Tongue (tissue), 2 donors: ENCODE data around the gene OR12D2. TPM values are rescaled to one million over a fixed set of nuclear protein-coding genes. Genes with fewer than 3 reads are reported as not detected.
A peak's percentile ranks its signal among the peaks of the same experiment; 100 is the strongest.
"Not testable (repeated sequence)": the region's sequence is repeated elsewhere in the genome, so short reads cannot be mapped to it uniquely, and the experiment has no call there.

Experiments
- DNase-seq: peaks from one replicate; pipeline ENCODE4 v3.0.0-alpha.2; 2015
- total RNA-seq: library from RNA; depleted of rRNA; stranded (reverse); fragments of >200 nt; gene quantifications from one replicate; pipeline ENCODE4 v1.2.3, GENCODE V29; 2014

OR12D2 gene, protein sequence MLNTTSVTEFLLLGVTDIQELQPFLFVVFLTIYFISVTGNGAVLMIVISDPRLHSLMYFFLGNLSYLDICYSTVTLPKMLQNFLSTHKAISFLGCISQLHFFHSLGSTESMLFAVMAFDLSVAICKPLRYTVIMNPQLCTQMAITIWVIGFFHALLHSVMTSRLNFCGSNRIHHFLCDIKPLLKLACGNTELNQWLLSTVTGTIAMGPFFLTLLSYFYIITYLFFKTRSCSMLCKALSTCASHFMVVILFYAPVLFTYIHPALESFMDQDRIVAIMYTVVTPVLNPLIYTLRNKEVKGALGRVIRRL
- not detected for total RNA-seq

DNA sequence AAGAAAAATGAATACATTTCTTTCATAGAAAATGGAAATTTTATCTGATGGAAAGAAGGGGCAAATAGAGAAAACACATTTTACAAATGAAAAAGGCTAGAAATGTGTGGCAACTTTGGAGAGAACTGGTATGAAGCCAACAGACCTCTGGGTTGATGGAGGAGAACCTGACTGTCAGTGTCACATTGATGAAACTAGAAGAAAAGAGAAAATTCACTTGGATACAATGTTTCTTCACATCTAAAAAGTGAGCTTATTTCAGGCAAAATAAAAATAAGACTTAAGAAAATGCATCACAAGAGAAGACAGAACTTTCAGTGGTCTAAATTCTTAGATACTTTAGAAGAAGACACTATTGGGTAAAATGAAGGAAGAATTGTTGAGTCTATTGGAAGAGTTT, at the start of gene OR12D2:
TSS of gene OR12D2 (plus strand) at position 301 of the 400 bp plus-strand sequence. CDS start 1,069 bp downstream, outside the sequence.
- DNase-seq: no peak

DNA sequence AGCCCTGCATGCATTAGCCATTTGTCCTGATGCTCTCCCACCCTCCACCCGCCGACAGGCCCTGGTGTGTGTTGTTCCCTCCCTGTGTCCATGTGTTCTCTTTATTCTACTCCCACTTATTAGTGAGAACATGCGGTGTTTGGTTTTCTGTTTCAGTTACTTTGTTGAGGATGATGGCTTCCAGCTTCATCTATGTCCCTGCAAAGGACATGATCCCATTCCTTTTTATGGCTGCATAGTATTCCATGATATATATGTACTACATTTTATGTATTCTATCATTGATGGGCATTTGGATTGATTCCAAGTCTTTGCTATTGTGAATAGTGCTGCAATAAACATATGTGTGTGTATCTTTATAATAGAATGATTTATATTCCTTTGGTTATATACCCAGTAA, 46.1 kb upstream of the OR12D2 start:
- not testable (repeated sequence) for DNase-seq

- no peak for DNase-seq
These were observed 40.5 kb upstream of the OR12D2 start for GRCh38 chr6:29354980-29355379.

DNA sequence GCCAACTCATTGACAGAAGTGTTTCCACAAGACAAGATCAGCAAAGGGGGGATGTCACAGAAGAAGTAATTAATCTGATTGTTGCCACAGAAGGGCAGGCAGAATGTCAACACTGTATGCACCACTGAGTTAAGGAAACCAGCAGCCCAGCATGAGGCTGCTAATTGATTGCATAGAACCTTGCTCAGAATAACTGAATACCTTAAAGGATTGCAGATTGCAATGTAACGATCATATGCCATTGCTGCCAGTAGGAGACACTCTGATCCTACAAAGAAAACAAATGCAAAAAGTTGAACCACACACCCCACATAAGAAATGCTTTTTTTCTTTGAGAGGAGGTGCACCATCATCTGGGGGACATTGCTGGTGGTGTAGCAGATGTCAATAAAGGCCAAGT, 39.8 kb upstream of the OR12D2 start:
- no peak for DNase-seq

DNA sequence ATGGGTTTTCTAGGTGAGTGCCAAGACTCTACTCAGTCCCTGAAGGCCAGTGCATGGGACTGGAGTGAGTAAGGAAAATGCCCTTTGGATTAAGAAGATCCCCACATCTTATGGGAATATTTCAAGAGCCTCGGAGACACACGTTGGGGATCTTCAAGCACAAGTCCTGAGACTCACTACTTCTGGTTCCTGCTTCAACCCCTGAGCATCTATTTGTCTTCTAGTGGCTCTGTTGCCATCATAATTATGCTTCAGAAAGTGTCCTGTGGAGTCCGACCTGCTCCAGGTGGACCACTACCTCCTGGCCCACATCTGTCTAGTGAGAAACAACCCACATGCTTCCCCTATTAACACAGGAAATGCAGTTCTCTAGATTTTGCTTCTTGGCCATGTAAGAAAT, 26.7 kb upstream of the OR12D2 start, which contains the start of gene OR5V1:
TSS of gene OR5V1 (minus strand) at position 101 of the 400 bp plus-strand sequence. CDS start 12,670 bp downstream, outside the sequence.
- DNase-seq: no peak

GRCh38 chr6:29375191-29375590, 20.2 kb upstream of the OR12D2 start, which contains the start of gene OR12D3:
TSS of gene OR12D3 (minus strand) at chr6:29375291. CDS start at chr6:29375287, 4 bp downstream.
- no peak for DNase-seq

DNA sequence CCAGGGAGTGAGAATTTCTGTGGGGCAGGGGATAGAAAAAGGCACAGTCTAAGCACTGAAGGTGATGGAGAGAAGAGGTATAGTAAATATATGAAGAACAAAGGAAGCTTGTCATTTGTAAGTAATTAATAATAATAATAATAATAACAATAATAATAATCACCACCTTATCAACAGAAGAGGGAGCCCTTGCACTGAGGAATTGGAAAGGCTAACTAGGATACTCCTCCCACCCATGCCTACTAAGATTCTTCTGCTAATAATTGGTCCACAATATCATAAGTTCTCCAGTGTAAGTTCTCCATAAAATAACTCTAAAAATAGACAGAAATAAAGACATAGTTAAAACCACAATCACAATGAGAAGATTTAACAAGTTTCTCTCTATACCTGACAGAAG, 19.4 kb upstream of the OR12D2 start:
- no peak for DNase-seq

DNA sequence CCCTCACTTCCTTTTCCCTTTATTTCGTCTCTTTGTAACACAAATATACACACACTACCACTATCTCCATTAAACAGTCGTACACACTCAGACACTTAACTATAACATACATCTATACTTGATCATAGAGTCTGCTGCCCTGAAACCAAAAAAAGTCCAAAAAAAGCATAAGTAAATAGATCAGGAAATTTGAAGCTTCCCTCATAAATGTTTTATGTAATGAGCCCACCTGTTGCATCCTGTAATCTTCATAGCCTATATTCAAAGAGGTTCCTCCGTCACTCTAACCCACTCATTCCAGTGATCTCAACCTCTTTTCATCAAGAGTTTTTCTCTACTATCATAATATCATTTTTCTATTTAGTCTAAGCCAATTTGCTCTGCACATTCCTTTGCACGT, 6.9 kb upstream of the OR12D2 start:
- no peak for DNase-seq

- DNase-seq: no peak
These were observed 4.1 kb downstream of the OR12D2 start for GRCh38 chr6:29399525-29399924.

- no peak for DNase-seq
These were observed 8.4 kb downstream of the OR12D2 start for GRCh38 chr6:29403801-29404200.

DNA sequence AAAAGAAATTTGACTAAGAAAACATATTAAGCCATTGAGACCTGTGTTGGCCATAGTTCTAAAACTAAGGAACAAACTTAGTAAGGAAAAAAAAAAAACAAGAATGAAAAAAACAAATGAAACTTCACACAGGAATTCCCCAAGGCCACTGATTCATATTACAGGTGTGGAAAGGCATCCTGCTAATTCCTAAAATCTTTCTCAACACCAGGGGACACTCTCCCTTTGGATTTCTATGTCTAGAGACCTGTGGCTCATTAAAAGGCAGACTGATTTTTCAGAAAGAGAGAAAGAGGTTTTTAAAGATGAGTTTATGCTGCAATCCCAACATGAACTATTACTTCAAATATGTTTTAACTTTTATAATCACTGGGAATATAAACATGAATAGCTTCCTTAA, 19.2 kb downstream of the OR12D2 start, which contains the start of gene OR12D1:
TSS of gene OR12D1 (plus strand) at position 341 of the 400 bp plus-strand sequence.
- peak; percentile 1 for DNase-seq

- no peak for DNase-seq
These were observed 24.1 kb downstream of the OR12D2 start for GRCh38 chr6:29419516-29419915.

DNA sequence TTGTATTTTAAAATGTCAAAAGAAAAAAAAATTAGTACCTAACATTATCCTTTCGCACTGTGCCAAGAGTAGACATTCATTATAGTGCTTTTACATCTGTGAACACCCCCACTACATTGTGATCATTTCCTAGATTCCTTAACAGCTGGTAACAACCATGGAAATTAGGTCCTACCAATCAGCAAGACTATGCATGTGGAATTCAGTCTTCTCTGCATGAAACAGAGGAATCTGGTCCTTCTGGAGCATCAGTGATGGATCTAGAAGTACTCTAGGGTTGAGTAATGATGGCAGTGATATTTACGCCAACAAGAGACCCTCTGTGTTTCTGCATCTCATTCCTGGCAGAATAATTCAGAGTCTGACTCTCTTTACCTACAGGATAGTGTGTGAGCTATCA, 28.7 kb downstream of the OR12D2 start:
- DNase-seq: no peak

GRCh38 chr6:29424575-29424974, 29.1 kb downstream of the OR12D2 start:
- DNase-seq: no peak

DNA sequence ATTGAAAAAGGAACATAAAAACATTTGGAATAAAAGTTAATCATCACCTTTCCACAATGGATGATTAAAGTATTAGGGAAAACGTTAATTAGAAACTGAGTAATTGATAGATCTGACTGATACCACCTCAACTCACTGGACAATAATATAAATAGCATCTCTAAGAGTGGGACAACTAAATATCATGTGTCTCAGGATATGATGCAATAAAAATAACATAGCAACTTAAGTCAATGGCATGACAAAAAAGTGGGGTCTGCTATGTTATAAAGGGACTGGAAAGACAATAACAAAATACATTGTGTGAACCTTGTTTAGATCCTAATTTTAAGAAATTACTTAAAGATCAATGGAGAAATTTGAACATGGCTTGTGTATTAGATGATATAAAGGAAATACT, 29.6 kb downstream of the OR12D2 start:
- DNase-seq: no peak

DNA sequence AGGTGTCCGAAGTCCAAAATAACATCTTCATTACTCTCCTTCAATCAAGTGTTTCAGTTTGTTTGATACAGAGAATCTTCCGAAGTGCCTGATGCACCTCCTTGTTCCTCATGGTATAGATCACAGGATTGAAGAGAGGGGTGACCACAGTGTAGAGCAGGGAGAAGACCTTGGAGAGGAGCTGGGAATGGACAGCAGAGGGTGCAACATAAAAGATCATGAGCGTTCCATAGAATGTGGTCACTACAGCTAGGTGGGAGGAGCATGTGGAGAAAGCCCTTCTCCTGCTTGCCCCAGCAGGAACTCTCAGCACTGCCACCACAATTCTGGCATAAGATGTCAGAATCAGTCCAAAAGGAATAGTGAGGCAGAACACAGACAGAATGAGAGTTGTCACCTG, 31.2 kb downstream of the OR12D2 start:
- DNase-seq: no peak

DNA sequence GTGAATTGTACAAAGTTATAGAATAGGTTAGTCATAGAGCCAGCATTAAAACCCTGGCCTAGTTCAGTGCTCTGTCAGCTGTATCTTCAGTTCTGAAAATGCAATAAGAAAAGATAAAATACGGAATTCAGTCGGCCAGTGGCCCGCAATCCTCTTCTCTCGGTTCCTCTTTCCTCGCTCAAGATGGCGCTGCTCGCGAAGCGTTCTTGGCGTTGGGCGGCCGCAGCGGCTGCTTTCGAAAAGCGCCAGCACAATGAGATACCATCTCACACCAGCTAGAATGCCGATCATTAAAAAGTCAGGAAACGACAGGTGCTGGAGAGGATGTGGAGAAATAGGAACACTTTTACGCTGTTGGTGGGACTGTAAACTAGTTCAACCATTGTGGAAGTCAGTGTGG, 41.3 kb downstream of the OR12D2 start:
- DNase-seq: not testable (repeated sequence)

DNA sequence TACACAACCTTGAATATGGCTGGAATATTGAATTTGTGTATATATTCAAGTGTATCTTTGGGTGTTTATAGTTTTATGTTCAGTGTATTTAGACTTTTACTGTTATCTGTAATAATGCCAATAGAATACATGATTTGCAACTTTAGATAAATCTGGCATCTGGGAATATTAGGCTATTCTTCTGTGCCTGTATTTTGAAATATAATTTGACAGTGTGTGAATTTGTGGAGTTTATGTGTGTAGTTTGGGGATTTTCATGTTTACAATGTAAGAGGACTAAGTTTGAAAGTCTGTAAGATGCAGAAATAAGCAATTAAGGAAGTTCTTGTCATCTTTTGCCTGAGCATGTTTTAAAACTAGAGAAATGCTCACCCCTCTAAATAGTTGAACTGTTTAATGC, 43.6 kb downstream of the OR12D2 start, which contains the start of gene OR10C1:
TSS of gene OR10C1 (plus strand) at position 301 of the 400 bp plus-strand sequence. CDS start 710 bp downstream, outside the sequence.
- DNase-seq: no peak

DNA sequence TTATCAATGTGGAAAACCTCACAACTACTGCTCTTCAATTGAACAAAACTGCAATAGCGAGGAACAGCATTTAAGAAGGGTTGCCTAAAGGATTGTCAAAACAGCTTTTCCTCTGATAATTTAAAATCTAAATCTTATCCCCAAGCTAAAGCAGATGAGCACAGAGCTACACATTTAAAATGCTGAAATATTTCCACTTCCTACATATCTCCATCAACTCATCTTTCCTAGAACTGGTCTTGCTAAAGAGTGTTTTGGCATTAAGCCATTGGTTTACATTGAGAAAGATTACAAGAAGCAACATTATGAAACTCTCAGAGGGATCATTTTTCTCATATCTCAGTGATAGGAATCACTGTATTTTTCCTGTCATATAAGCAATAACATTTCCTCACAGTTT, 47.3 kb downstream of the OR12D2 start:
- DNase-seq: no peak

DNA sequence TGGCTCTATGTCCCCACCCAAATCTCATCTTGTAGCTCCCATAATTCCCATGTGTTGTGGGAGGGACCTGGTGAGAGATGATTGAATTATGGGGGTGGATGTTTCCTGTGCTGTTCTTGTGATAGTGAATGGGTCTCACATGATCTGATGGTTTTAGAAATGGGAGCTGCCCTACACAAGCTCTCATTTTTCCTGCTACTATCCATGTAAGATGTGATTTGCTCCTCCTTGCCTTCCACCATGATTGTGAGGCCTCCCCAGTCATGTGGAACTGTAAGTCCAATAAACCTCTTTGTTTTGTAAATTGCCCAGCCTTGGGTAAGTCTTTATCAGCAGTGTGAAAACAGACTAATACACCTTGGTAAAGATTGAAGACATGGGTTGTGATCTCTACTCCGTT, 48.6 kb downstream of the OR12D2 start:
- DNase-seq: not testable (repeated sequence)
